H9 (cell line): ENCODE data around the gene NRG2. TPM values are rescaled to one million over a fixed set of nuclear protein-coding genes. Genes with fewer than 3 reads are reported as not detected.

Source experiments
- DNase-seq: peaks from one replicate; pipeline ENCODE4 v3.0.0-alpha.2; 2017
- H2AFZ ChIP-seq: one replicate; pipeline ENCODE4 v1.6.1; 2013; ENCODE audit warnings: mild to moderate bottlenecking, low read length, control low read depth, moderate library complexity
- H2AK5ac ChIP-seq: 2 replicates; pipeline ENCODE4 v1.6.1; 2013; ENCODE audit warnings: low read length, control low read depth, mixed read lengths; ENCODE audit not compliant: insufficient read length
- H2BK120ac ChIP-seq: one replicate; pipeline ENCODE4 v1.6.1; 2013; ENCODE audit warnings: low read depth, mild to moderate bottlenecking, low read length, control low read depth, inconsistent platforms; ENCODE audit not compliant: poor library complexity, severe bottlenecking
- H2BK12ac ChIP-seq: 2 replicates; pipeline ENCODE4 v1.6.1; 2013; ENCODE audit warnings: low read length, control low read depth, mixed read lengths, low read depth; ENCODE audit not compliant: insufficient read length
- H2BK15ac ChIP-seq: 2 replicates; pipeline ENCODE4 v1.6.1; 2013; ENCODE audit warnings: low read depth, low read length, control low read depth
- H2BK20ac ChIP-seq: one replicate; pipeline ENCODE4 v1.6.1; 2013; ENCODE audit warnings: low read depth, mild to moderate bottlenecking, low read length, control low read depth, inconsistent platforms; ENCODE audit not compliant: poor library complexity, severe bottlenecking
- H2BK5ac ChIP-seq: 2 replicates; pipeline ENCODE4 v1.6.1; 2013; ENCODE audit warnings: low read length, control low read depth, mixed read lengths; ENCODE audit not compliant: insufficient read length
- H3K14ac ChIP-seq: 2 replicates; pipeline ENCODE4 v1.6.1; 2013; ENCODE audit warnings: low read length, control low read depth; ENCODE audit not compliant: insufficient read depth
- H3K18ac ChIP-seq: 2 replicates; pipeline ENCODE4 v1.6.1; 2013; ENCODE audit warnings: low read depth, mild to moderate bottlenecking, mixed read lengths, low read length, control low read depth; ENCODE audit not compliant: insufficient read length
- H3K23ac ChIP-seq: 2 replicates; pipeline ENCODE4 v1.6.1; 2013; ENCODE audit warnings: low read length, control low read depth, mixed read lengths, low read depth; ENCODE audit not compliant: insufficient read length
- H3K23me2 ChIP-seq: 2 replicates; pipeline ENCODE4 v1.6.1; 2013; ENCODE audit warnings: low read depth, mild to moderate bottlenecking, mixed read lengths, low read length, control low read depth; ENCODE audit not compliant: insufficient read length, poor library complexity, severe bottlenecking
- H3K27ac ChIP-seq: 2 replicates; pipeline ENCODE4 v1.5.1; 2013; ENCODE audit warnings: low read length, control low read depth, mixed read lengths, low read depth; ENCODE audit not compliant: insufficient read length
- H3K27me3 ChIP-seq: 2 replicates; pipeline ENCODE4 v1.6.1; 2013; ENCODE audit warnings: low read length, control low read depth, inconsistent platforms; ENCODE audit not compliant: insufficient read depth
- H3K4ac ChIP-seq: 2 replicates; pipeline ENCODE4 v1.6.1; 2013; ENCODE audit warnings: low read depth, mild to moderate bottlenecking, control low read depth, inconsistent platforms, low read length, moderate library complexity
- H3K4me1 ChIP-seq: 2 replicates; pipeline ENCODE4 v1.6.1; 2013; ENCODE audit warnings: low read length, control low read depth, inconsistent platforms; ENCODE audit not compliant: insufficient read depth
- H3K4me2 ChIP-seq: 2 replicates; pipeline ENCODE4 v1.6.1; 2013; ENCODE audit warnings: low read length, control low read depth, mixed read lengths; ENCODE audit not compliant: insufficient read length, insufficient read depth
- H3K56ac ChIP-seq: 2 replicates; pipeline ENCODE4 v1.6.1; 2013; ENCODE audit warnings: low read depth, mild to moderate bottlenecking, mixed read lengths, low read length, control low read depth; ENCODE audit not compliant: insufficient read length
- H3K79me1 ChIP-seq: 2 replicates; pipeline ENCODE4 v1.6.1; 2013; ENCODE audit warnings: low read depth, mild to moderate bottlenecking, moderate library complexity, low read length, control low read depth, inconsistent platforms; ENCODE audit not compliant: insufficient read depth, poor library complexity, severe bottlenecking
- H3K79me2 ChIP-seq: 2 replicates; pipeline ENCODE4 v1.6.1; 2013; ENCODE audit warnings: low read length, control low read depth, inconsistent platforms; ENCODE audit not compliant: insufficient read depth
- H3K9ac ChIP-seq: 2 replicates; pipeline ENCODE4 v1.6.1; 2013; ENCODE audit warnings: low read length, control low read depth, mixed read lengths; ENCODE audit not compliant: insufficient read length; ENCODE audit errors: extremely low read depth
- H3K9me3 ChIP-seq: one replicate; pipeline ENCODE4 v1.6.1; 2013; ENCODE audit warnings: low read depth, low read length, inconsistent platforms; ENCODE audit not compliant: control insufficient read depth
- H3T11ph ChIP-seq: one replicate; pipeline ENCODE4 v1.6.1; 2013; ENCODE audit warnings: mild to moderate bottlenecking, low read length, control low read depth, inconsistent platforms
- H4K20me1 ChIP-seq: one replicate; pipeline ENCODE4 v1.6.1; 2013; ENCODE audit not compliant: control insufficient read depth, insufficient read length, insufficient read depth
- H4K5ac ChIP-seq: 2 replicates; pipeline ENCODE4 v1.6.1; 2013; ENCODE audit warnings: low read depth, mild to moderate bottlenecking, mixed read lengths, low read length, control low read depth; ENCODE audit not compliant: insufficient read length
- H4K8ac ChIP-seq: replicated peaks from 2 replicates; pipeline ENCODE4 v1.6.1; 2013; ENCODE audit warnings: low read length, control low read depth, mixed read lengths, low read depth; ENCODE audit not compliant: insufficient read length
- H4K91ac ChIP-seq: 2 replicates; pipeline ENCODE4 v1.6.1; 2013; ENCODE audit warnings: low read depth, mild to moderate bottlenecking, moderate library complexity, mixed read lengths, low read length, control low read depth; ENCODE audit not compliant: insufficient read length
- H3K27ac Mint-ChIP-seq, 3 experiments: 2 replicates in 2 of 3; 3 replicates in 1 of 3; pipeline ENCODE4 v1.8.0; 2020 to 2021; ENCODE audit warnings: mixed read lengths in 3 of 3, mild to moderate bottlenecking in 1 of 3, moderate library complexity in 1 of 3
- H3K27me3 Mint-ChIP-seq: 2 replicates; pipeline ENCODE4 v1.8.0; 2021; ENCODE audit warnings: low read depth, mild to moderate bottlenecking, moderate library complexity, mixed read lengths
- H3K36me3 Mint-ChIP-seq, 3 experiments: 2 replicates in 2 of 3; 3 replicates in 1 of 3; pipeline ENCODE4 v1.8.0; 2020 to 2021; ENCODE audit warnings: low read depth in 3 of 3, mixed read lengths in 3 of 3; ENCODE audit not compliant: insufficient read depth in 1 of 3
- H3K4me1 Mint-ChIP-seq, 2 experiments: 2 replicates each; pipeline ENCODE4 v1.8.0; 2020; ENCODE audit warnings: mixed read lengths in 2 of 2
- H3K4me3 Mint-ChIP-seq, 2 experiments: 2 replicates in 1 of 2; 3 replicates in 1 of 2; pipeline ENCODE4 v1.8.0; 2020 to 2021; ENCODE audit warnings: mild to moderate bottlenecking in 2 of 2, mixed read lengths in 2 of 2, moderate library complexity in 1 of 2
- H3K9me3 Mint-ChIP-seq, 2 experiments: 2 replicates in 1 of 2; 3 replicates in 1 of 2; pipeline ENCODE4 v1.8.0; 2020; ENCODE audit warnings: mild to moderate bottlenecking in 2 of 2, mixed read lengths in 2 of 2, moderate library complexity in 1 of 2
- CTCF ChIP-seq: fragments of 200-600 bp; sonication (generic); conservative IDR thresholded peaks from 3 replicates; pipeline ENCODE4 v1.8.0; 2021; ENCODE audit warnings: antibody characterized with exemption, mild to moderate bottlenecking
- WGBS: extraction: QIAGEN DNeasy Blood & Tissue Kit; methylation state at CpG from one replicate; pipeline ENCODE4 v1.1.7; 2013; ENCODE audit warnings: missing lambda C conversion rate, low lambda C conversion rate, mixed read lengths; ENCODE audit not compliant: insufficient read length; ENCODE audit errors: extremely low coverage; 5-methylcytosine and 5-hydroxymethylcytosine counted together
- total RNA-seq: library from RNA; stranded (reverse); gene quantifications from 2 replicates; pipeline ENCODE4 v1.2.1, GENCODE V29; 2021

The NRG2 gene
- total RNA-seq, 1 experiment from 2014 or later: not detected

DNA sequence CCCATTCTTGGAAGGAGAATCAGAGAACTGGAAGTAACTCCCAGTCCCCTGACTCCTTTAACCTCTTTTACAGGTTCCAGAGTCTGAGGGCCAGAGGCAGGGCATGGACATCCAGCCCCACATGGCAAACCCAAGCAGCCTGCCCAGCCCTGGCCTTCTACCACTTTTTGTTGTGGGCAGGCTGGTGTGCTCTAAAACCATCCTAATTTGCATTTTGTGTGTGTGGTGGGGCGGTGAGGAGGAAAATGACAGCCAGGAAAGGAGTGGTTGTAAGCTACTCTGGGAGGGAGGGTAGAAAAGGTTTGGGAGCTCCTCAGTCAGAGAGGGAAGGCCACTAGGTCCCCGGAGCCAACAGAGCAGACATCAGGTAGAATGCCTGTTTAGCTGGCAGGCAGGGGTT lies 156.9 kb downstream of the NRG2 start:
- Histone ChIP-seq H3K27ac (no peak overlapping the region), H3K79me1 (no peaks in the 10 kb centered on the region), H3K4ac (no peak overlapping the region), H2AK5ac (no peak overlapping the region), H2BK15ac (no peak overlapping the region), H4K91ac (no peak overlapping the region), H2AFZ (no peak overlapping the region), H3K79me2 (no peaks in the 10 kb centered on the region), H3K9me3 (no peaks in the 10 kb centered on the region), H3K23me2 (no peaks in the 10 kb centered on the region), H3K18ac (no peak overlapping the region), H3K27me3 (no peaks in the 10 kb centered on the region), H2BK20ac (no peak overlapping the region), H3K9ac (no peak overlapping the region), H3K56ac (no peak overlapping the region), H3K4me2 (no peak overlapping the region), H3K23ac (no peak overlapping the region), H2BK12ac (no peak overlapping the region), H2BK120ac (no peak overlapping the region), H4K8ac (no peak overlapping the region), H4K5ac (no peak overlapping the region), H3K14ac (no peak overlapping the region), H4K20me1 (peaks cover 3% of the 10 kb centered on the region), H2BK5ac (no peak overlapping the region), H3K4me1 (no peaks in the 10 kb centered on the region), H3T11ph (no peak overlapping the region)
- no peak for DNase-seq
- Mint-ChIP-seq H3K36me3 (no peaks in the 10 kb centered on the region; a peak in 1 of 7 replicates), H3K4me3 (no peak overlapping the region), H3K9me3 (no peaks in the 10 kb centered on the region), H3K27ac (no peak overlapping the region), H3K4me1 (peaks cover under 1 to 7% of the 10 kb centered on the region in 2 experiments; a peak in 1 of 4 replicates), H3K27me3 (peaks cover 53% of the 10 kb centered on the region)
- WGBS: no CpG with 5 or more reads among the region's 2 CpGs
- TF ChIP-seq CTCF: no peak
